Mesendoderm (in vitro differentiated cells): Measurements from ENCODE around the gene TLNRD1.
A peak's percentile ranks its signal among the peaks of the same experiment; 100 is the strongest.

Source experiments
- DNase-seq: peaks from one replicate; pipeline ENCODE4 v3.0.0; 2013
- H2AK5ac ChIP-seq: 2 replicates; pipeline ENCODE4 v1.6.1; 2013; ENCODE audit warnings: low read length, inconsistent platforms
- H2BK120ac ChIP-seq: 2 replicates; pipeline ENCODE4 v1.6.1; 2013; ENCODE audit warnings: low read depth, mild to moderate bottlenecking, low read length, moderate library complexity, mixed read lengths
- H2BK15ac ChIP-seq: replicated peaks from 2 replicates; pipeline ENCODE4 v1.6.1; 2013; ENCODE audit warnings: low read depth, mild to moderate bottlenecking, moderate library complexity
- H2BK5ac ChIP-seq: 2 replicates; pipeline ENCODE4 v1.6.1; 2013; ENCODE audit warnings: low read length, inconsistent platforms
- H3K18ac ChIP-seq: 2 replicates; pipeline ENCODE4 v1.6.1; 2013; ENCODE audit warnings: mild to moderate bottlenecking, low read length, mixed read lengths
- H3K23ac ChIP-seq: one replicate; pipeline ENCODE4 v1.6.1; 2013; ENCODE audit warnings: low read length
- H3K27ac ChIP-seq: 2 replicates; pipeline ENCODE4 v1.5.1; 2013; ENCODE audit warnings: low read depth, mild to moderate bottlenecking, inconsistent platforms, low read length, moderate library complexity
- H3K27me3 ChIP-seq: 2 replicates; pipeline ENCODE4 v1.6.1; 2013; ENCODE audit warnings: low read length, control low read depth, mild to moderate bottlenecking, inconsistent platforms; ENCODE audit not compliant: insufficient read depth, poor library complexity
- H3K36me3 ChIP-seq: 2 replicates; pipeline ENCODE4 v1.6.1; 2013; ENCODE audit warnings: low read length, inconsistent platforms; ENCODE audit not compliant: control insufficient read depth, insufficient read depth
- H3K4ac ChIP-seq: one replicate; pipeline ENCODE4 v1.6.1; 2013; ENCODE audit warnings: low read depth, mild to moderate bottlenecking, low read length, moderate library complexity
- H3K4me1 ChIP-seq: 2 replicates; pipeline ENCODE4 v1.6.1; 2013; ENCODE audit warnings: low read depth, low read length, inconsistent platforms; ENCODE audit not compliant: control insufficient read depth
- H3K4me2 ChIP-seq: 2 replicates; pipeline ENCODE4 v1.6.1; 2013; ENCODE audit warnings: low read length
- H3K4me3 ChIP-seq: 2 replicates; pipeline ENCODE4 v1.5.1; 2013; ENCODE audit warnings: mild to moderate bottlenecking, low read length
- H3K56ac ChIP-seq: one replicate; pipeline ENCODE4 v1.6.1; 2013; ENCODE audit warnings: low read length
- H3K79me1 ChIP-seq: 2 replicates; pipeline ENCODE4 v1.6.1; 2013; ENCODE audit warnings: low read length, inconsistent platforms
- H3K79me2 ChIP-seq: 2 replicates; pipeline ENCODE4 v1.6.1; 2013; ENCODE audit warnings: mild to moderate bottlenecking, low read length; ENCODE audit not compliant: control insufficient read depth, insufficient read depth
- H3K9ac ChIP-seq: 2 replicates; pipeline ENCODE4 v1.6.1; 2013; ENCODE audit warnings: low read length, inconsistent platforms
- H4K5ac ChIP-seq: one replicate; pipeline ENCODE4 v1.6.1; 2013; ENCODE audit warnings: low read length
- H4K8ac ChIP-seq: one replicate; pipeline ENCODE4 v1.6.1; 2013; ENCODE audit warnings: low read depth, mild to moderate bottlenecking, control low read depth, low read length, moderate library complexity
- WGBS: extraction: QIAGEN DNeasy Blood & Tissue Kit; methylation state at CpG from one replicate; pipeline ENCODE4 v1.1.7; 2013; ENCODE audit warnings: low lambda C conversion rate, missing lambda C conversion rate; ENCODE audit not compliant: insufficient coverage; ENCODE audit errors: extremely low coverage; 5-methylcytosine and 5-hydroxymethylcytosine counted together

The TLNRD1 gene

GRCh38 chr15:80972276-80972675 lies 28.4 kb upstream of the TLNRD1 start:
- peaks cover 17% of the 10 kb centered on the region for H3K79me2 ChIP-seq
- no peak for DNase-seq

DNA sequence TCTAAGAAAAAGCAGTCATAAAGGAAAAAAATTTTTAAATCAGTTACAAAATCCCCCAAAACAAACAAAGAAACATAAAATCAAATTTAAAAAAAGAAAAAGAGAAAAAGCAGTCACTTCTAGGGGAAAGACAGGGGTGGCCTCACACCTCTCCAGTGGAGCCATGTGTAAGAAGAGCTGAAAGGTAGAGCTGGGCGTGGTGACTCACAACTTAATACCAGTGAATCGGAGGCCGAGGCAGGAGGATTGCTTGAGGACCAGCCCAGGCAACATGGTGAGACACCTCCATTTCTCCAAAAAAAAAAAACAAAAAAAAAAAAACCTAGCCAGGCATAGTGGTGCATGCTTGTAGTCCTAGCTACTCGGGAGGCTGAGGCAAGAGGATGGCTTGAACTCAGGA lies 25.8 kb upstream of the TLNRD1 start:
- no peak overlapping the region for H3K4ac ChIP-seq
- no peak overlapping the region for H3K27ac ChIP-seq
- no peaks in the 10 kb centered on the region for H3K4me1 ChIP-seq
- no peak overlapping the region for H2AK5ac ChIP-seq
- H4K8ac ChIP-seq = no peak overlapping the region
- no peak overlapping the region for H3K4me3 ChIP-seq
- H2BK5ac ChIP-seq = no peak overlapping the region
- H3K79me2 ChIP-seq = peaks cover 18% of the 10 kb centered on the region
- H3K27me3 ChIP-seq = no peaks in the 10 kb centered on the region
- H3K4me2 ChIP-seq = no peak overlapping the region
- H3K79me1 ChIP-seq = peaks cover 14% of the 10 kb centered on the region
- H3K18ac ChIP-seq = no peak overlapping the region
- no peak overlapping the region for H3K23ac ChIP-seq
- no peak overlapping the region for H2BK15ac ChIP-seq
- H4K5ac ChIP-seq = no peak overlapping the region
- no peak overlapping the region for H3K9ac ChIP-seq
- no peak for DNase-seq
- peaks cover 8% of the 10 kb centered on the region for H3K36me3 ChIP-seq
- no peak overlapping the region for H3K56ac ChIP-seq
- no peak overlapping the region for H2BK120ac ChIP-seq
- WGBS = no CpG with 5 or more reads among the region's 4 CpGs

More at GRCh38 chr15:80972276-80972675, 28.4 kb upstream of the TLNRD1 start:
- H3K9ac ChIP-seq = no peak overlapping the region
- H3K23ac ChIP-seq = no peak overlapping the region
- H2BK120ac ChIP-seq = no peak overlapping the region
- H3K4me2 ChIP-seq = no peak overlapping the region
- H3K79me1 ChIP-seq = peaks cover 11% of the 10 kb centered on the region
- no CpG with 5 or more reads among the region's 3 CpGs for WGBS
- H3K36me3 ChIP-seq = peaks cover 6% of the 10 kb centered on the region
- no peak overlapping the region for H2BK15ac ChIP-seq
- H4K5ac ChIP-seq = no peak overlapping the region
- no peaks in the 10 kb centered on the region for H3K4me1 ChIP-seq
- H3K56ac ChIP-seq = peak overlapping the region; percentile 15
- no peak overlapping the region for H2AK5ac ChIP-seq
- H3K4ac ChIP-seq = no peak overlapping the region
- no peak overlapping the region for H3K18ac ChIP-seq
- H4K8ac ChIP-seq = no peak overlapping the region
- no peak overlapping the region for H3K27ac ChIP-seq
- no peak overlapping the region for H3K4me3 ChIP-seq
- no peaks in the 10 kb centered on the region for H3K27me3 ChIP-seq
- no peak overlapping the region for H2BK5ac ChIP-seq

DNA sequence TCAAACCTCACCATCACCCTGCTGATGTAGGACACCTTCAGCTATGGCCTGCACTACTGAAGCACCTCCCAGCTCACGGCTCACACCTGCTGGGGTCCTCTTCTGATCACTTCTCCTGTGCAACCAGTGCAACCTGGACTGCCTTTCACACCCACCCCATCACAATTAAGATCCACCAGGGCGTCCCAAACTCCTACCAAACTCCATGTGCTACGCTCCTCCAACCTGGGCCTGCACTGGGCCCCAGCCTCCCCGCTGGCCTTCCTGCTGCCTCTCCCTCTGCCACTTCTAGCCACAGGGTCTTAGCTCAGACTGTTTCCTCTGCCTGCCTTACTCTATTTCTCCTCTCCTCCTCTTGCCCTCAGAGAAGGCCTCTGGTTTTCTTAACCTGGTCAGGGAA lies 23.9 kb upstream of the TLNRD1 start:
- H3K4me2 ChIP-seq = no peak overlapping the region
- H3K79me2 ChIP-seq = peaks cover 19% of the 10 kb centered on the region
- H3K18ac ChIP-seq = no peak overlapping the region
- H3K56ac ChIP-seq = no peak overlapping the region
- no peak overlapping the region for H4K5ac ChIP-seq
- H2AK5ac ChIP-seq = no peak overlapping the region
- H3K27me3 ChIP-seq = no peaks in the 10 kb centered on the region
- no peak for DNase-seq
- H2BK5ac ChIP-seq = no peak overlapping the region
- H3K23ac ChIP-seq = no peak overlapping the region
- no CpG with 5 or more reads among the region's 4 CpGs for WGBS
- no peak overlapping the region for H2BK15ac ChIP-seq
- peaks cover 15% of the 10 kb centered on the region for H3K79me1 ChIP-seq
- no peak overlapping the region for H3K4ac ChIP-seq
- no peak overlapping the region for H3K9ac ChIP-seq
- no peak overlapping the region for H2BK120ac ChIP-seq
- H3K4me3 ChIP-seq = no peak overlapping the region
- H3K4me1 ChIP-seq = no peaks in the 10 kb centered on the region
- no peak overlapping the region for H4K8ac ChIP-seq
- H3K27ac ChIP-seq = no peak overlapping the region
- peaks cover 8% of the 10 kb centered on the region for H3K36me3 ChIP-seq

- no CpG with 5 or more reads among the region's 7 CpGs for WGBS
- peaks cover 16% of the 10 kb centered on the region for H3K79me1 ChIP-seq
- H2BK15ac ChIP-seq = no peak overlapping the region
- H3K56ac ChIP-seq = no peak overlapping the region
- no peak overlapping the region for H3K23ac ChIP-seq
- no peak overlapping the region for H2AK5ac ChIP-seq
- H3K4me3 ChIP-seq = no peak overlapping the region
- H4K8ac ChIP-seq = no peak overlapping the region
- H3K4me2 ChIP-seq = no peak overlapping the region
- H3K27me3 ChIP-seq = no peaks in the 10 kb centered on the region
- H3K27ac ChIP-seq = no peak overlapping the region
- H3K18ac ChIP-seq = no peak overlapping the region
- H3K4me1 ChIP-seq = no peaks in the 10 kb centered on the region
- no peak overlapping the region for H2BK5ac ChIP-seq
- no peak overlapping the region for H4K5ac ChIP-seq
- no peak overlapping the region for H2BK120ac ChIP-seq
- peak; percentile 87 for DNase-seq
- H3K4ac ChIP-seq = no peak overlapping the region
- H3K79me2 ChIP-seq = peaks cover 20% of the 10 kb centered on the region
- H3K9ac ChIP-seq = no peak overlapping the region
- H3K36me3 ChIP-seq = peaks cover 8% of the 10 kb centered on the region
Observed at GRCh38 chr15:80977627-80978036, 23.1 kb upstream of the TLNRD1 start.

DNA sequence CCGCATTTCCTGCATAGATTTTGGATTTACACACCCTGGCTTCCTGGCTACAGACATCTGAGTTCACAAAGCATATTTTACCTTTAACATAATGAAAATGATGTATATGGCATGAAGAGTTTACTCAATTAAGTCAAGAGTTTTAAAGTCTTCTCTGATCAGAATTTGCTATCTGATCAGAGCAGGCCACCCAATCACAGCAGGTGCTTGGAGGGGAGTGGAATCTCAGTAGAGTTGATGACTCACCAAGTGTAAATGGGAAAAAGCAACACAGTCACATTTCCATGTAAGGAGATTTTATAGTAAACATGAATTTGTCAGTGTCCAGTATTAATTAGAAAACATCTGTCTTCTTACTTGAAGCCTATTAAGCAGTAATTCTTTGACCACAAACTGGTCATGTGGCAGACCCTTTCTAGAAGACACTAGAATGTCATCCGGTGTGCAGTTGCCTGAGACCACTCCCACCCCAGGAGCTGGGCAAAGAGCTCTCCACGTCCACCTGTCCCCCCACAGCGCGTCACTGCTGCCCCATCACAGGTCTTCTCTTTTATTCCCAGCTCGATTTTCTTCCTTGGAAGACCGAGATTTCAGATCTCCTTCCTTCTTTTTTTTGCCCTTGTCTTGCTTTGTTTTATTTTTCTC lies 21.9 kb upstream of the TLNRD1 start:
- H3K4ac ChIP-seq = no peak overlapping the region
- H3K23ac ChIP-seq = no peak overlapping the region
- H4K8ac ChIP-seq = no peak overlapping the region
- no peak overlapping the region for H3K4me2 ChIP-seq
- H2BK120ac ChIP-seq = no peak overlapping the region
- H2BK5ac ChIP-seq = no peak overlapping the region
- H4K5ac ChIP-seq = no peak overlapping the region
- no peak overlapping the region for H3K4me3 ChIP-seq
- no peak overlapping the region for H2AK5ac ChIP-seq
- peak overlapping the region; percentile 42 for H3K27ac ChIP-seq
- H3K9ac ChIP-seq = no peak overlapping the region
- H3K79me1 ChIP-seq = peaks cover 14% of the 10 kb centered on the region
- H3K4me1 ChIP-seq = no peaks in the 10 kb centered on the region
- peaks cover 8% of the 10 kb centered on the region for H3K36me3 ChIP-seq
- no peak overlapping the region for H3K56ac ChIP-seq
- no peak overlapping the region for H3K18ac ChIP-seq
- peak; percentile 61 for DNase-seq
- peaks cover 27% of the 10 kb centered on the region for H3K79me2 ChIP-seq
- WGBS = no CpG with 5 or more reads among the region's 7 CpGs
- no peaks in the 10 kb centered on the region for H3K27me3 ChIP-seq
- no peak overlapping the region for H2BK15ac ChIP-seq
